Stimulated activated CD4-positive, alpha-beta T cell treated with anti-CD3 and anti-CD28 coated beads, Interleukin-15, amount 100 ng/mL, for 48 hours (primary cell): ENCODE data around the gene PAM16.
A peak's percentile ranks its signal among the peaks of the same experiment; 100 is the strongest.
"Not testable (repeated sequence)": the region's sequence is repeated elsewhere in the genome, so short reads cannot be mapped to it uniquely, and the experiment has no call there.

Source experiments
- DNase-seq, 2 donors: peaks; one replicate each; pipeline ENCODE4 v3.0.0-alpha.2; 2020; ENCODE audit warnings: low read depth in 2 of 2

PAM16 gene

DNA sequence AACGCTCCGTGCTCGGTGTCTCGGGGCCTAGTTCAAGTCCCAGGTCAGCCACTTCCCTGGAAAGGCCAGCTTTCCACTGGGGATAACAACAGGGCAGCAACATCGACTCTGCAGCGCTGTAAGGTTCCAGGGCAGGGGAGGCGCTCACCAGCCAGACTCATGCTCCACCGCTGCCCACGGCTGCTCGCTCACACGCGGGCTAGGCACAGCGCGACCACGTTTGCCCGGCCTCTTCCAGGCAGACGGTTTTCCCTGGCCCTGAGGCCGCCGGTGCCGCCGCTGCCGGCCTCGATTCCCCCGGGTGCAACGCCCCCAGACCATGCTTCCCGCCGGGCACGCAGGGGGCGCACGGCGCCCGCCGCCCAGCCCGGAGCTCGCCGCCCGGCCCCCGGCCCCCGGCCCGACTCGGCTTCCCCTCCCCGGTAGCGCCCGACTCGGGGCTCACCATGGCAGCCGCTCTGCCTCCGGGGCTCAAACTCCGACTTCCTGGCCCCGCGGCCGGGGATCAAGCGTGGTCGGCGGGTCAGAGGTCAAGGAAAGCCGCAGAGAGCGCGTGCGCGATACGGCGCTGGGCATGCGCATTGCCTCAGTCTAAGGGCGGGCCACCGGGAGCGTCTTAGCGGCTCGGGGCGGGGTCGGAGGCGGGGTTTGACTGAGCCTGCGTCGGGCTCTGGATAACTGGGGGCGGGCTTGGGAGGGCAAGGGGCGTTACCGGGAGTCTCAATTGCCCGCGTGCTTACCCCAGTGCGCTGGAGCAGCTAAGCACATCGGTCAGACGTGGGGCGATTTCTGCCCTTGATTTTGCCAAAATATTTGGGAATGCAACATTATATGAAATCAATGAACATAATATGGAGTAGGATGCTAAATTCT, at the start of gene PAM16:
PAM16 (minus strand) TSS at position 535 of the 873 bp plus-strand sequence; CDS start at position 448, 87 bp downstream.
- DNase-seq, result peak; percentile 95 to 98

DNA sequence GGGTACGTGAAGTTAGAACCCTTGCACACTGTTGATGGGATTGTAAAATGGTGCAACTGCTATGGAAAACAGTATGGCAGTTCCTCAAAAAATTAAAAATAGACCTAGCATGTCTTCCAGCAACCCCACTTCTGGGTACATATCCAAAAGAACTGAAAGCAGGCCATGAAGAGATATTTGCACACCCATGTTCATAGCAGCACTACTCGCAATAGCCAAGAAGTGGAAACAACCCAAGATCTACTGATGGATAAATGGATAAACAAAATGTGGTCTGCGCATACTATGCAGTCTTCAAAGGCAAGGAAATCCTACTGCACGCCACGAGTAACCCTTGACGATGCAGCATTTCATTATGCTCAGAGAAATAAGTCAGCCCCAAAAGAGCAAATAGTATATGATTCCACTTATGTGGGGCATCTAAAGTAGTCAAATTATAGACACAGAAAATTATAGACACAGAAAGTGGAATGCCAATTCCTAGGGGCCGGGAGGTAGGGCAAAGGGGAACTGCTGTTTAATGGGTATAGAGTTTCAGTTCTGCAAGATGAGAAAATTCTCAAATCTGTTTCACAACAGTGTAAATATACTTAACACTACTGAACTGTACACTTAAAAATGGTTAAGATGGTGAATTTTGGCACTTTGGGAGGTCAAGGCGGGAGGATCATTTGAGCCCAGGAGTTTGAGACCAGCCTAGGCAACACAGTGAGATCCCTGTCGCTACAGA, 48.0 kb upstream of the PAM16 start:
- DNase-seq, result no peak

DNA sequence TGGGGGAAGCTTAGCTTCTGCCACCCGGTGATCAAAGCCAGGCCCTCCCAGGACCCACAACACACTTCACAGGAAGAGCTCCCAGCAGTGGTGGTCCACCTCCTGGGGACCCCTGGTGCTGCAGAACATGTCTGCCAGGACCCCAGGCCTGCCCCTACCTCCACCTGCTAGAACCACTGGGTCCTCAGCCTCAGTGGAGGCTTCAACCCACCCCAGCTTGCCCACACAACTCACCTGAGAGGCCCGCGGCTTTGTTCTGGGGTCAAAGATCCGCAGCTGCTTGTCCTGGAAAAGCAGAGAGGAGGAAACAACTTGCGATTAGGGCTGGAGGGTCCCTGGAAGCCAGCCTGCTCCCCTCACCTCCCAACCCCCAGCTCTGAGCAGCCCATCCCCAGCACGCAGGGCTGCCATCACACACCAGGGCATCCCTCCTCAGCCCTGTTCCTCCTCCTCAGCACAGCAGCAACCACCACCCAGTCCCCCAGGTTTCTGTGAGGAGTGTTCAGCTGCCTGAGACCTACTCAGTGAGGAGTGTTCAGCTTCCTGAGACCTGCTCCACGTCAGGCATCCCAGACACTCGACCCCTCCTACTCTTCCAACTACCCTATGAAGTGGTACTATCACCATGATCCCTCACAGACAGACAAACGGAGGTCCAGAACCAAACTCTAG, 44.1 kb upstream of the PAM16 start:
- no peak for DNase-seq

- not testable (repeated sequence) for DNase-seq
Observed at GRCh38 chr16:4393850-4394249, 42.7 kb upstream of the PAM16 start.

DNA sequence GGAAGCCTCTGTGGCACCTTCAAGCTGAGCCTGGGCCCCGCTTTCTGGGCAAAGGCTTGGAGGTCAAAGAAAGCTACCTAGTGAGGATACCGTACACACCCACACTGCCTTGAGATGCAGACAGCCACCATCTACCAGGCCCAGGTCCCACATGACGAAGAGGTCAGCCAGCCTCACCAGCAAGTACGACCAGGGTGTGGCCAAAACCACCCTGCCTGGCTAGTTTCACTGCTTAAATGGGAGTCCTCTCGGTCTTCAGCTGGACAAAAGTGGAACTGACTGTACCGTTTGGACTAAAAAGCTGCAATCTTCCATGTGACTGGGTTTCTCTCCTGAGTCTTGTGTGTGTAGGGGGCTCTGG, 42.1 kb upstream of the PAM16 start:
- DNase-seq, result no peak

GRCh38 chr16:4392382-4393239, 41.5 kb upstream of the PAM16 start:
- DNase-seq, result no peak

DNA sequence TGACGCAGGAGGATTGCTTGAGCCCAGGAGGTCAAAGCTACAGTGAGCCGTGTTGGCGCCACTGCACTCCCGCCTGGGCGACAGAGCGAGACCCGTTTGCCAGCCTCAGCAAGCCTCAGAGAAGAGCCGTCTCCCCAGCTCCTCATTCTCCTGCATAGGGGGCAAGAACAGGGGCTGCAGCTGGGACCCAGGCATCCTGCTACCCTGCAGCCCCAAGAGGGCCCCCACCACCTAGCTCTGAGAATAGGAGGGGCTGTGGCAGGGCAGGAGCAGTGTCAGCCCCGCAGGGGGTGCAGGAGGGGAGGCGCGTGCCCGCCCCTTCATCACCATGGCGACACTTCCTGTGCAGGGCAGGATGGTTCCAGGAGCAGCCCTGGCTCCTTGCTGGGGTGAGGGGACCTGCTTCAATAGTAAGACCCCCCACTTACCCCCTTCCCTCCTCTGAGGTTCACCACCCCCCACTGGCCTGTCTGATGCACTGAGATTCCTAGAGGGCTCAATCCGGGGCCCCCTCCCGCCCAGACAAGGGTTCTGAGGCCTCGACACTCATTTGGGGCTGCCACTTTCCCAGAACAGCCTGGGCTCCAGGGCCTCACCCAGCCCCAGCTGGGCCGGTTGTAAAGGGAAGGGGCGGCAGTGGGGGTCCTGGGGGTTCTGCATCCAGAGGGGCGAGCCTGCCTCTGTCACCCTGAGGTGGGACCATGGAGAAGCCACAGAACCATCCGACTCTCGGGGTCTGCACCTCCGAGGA, 40.7 kb upstream of the PAM16 start:
- no peak for DNase-seq

GRCh38 chr16:4390266-4391260, 39.4 kb upstream of the PAM16 start:
- DNase-seq, result no peak

- DNase-seq, result no peak
Observed at GRCh38 chr16:4389051-4389955, 38.2 kb upstream of the PAM16 start.

GRCh38 chr16:4388271-4389021, 37.3 kb upstream of the PAM16 start:
- no peak for DNase-seq

GRCh38 chr16:4387781-4388180, 36.7 kb upstream of the PAM16 start:
- DNase-seq, result no peak

- DNase-seq, result no peak
Observed at GRCh38 chr16:4386951-4387565, 35.9 kb upstream of the PAM16 start.

DNA sequence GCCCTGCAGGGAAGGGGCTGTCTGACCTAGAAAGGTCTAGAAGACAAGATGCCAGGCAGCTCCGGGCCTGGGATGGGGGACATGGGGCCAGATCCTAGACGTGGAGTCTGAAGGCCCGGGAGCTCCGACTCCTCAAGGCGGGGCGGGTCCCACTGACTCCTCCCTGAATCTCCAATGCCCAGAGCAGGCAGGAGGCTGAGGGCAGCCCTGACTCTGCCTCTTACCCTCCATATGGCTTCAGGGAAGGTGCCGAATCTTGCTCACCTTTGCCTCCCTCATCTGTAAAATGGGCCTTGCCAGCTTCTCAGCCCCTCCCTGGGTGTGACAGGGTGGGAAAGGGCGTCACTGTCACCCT, 35.3 kb upstream of the PAM16 start:
- DNase-seq, result no peak

- no peak for DNase-seq
Observed at GRCh38 chr16:4385789-4386450, 34.8 kb upstream of the PAM16 start.

GRCh38 chr16:4385066-4385788, 34.1 kb upstream of the PAM16 start:
- DNase-seq, result no peak

DNA sequence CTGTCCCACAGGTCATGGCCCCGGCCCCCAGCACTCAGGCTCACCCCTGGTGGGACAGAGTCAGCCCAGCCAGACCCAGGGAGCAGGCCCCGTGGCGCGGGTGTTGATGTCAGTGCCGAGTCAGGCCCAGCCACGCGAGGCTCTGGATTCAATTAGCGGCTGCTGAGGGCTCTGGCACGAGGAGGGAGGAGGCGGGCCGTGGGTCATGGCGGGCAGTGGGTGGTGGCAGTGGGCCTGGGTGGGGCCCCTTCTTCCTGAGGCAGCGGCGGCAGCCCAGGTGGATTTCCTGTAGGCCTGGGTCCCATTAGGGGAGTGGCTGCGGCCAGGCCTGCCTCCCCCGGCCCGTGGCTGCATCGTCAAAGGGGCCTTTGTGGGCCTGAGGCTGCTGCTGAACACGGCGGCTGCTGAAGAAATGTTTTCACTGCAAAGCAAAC, 33.4 kb upstream of the PAM16 start:
- no peak for DNase-seq
